GM18502 (cell line): ENCODE measurements around the gene POLR2A.
"Not testable (repeated sequence)": the region's sequence is repeated elsewhere in the genome, so short reads cannot be mapped to it uniquely, and the experiment has no call there.

Experiments
- ATAC-seq: cut with Tn5 transposase; IDR thresholded peaks from one replicate; pipeline ENCODE4 v1.9.1; 2021; ENCODE audit warnings: mild to moderate bottlenecking; ENCODE audit not compliant: unreplicated experiment, poor library complexity

POLR2A gene

GRCh38 chr17:7477392-7478275 is 6.5 kb upstream of the POLR2A start:
- ATAC-seq, result no peak

GRCh38 chr17:7478276-7479212 is 5.6 kb upstream of the POLR2A start:
- no peak for ATAC-seq

GRCh38 chr17:7479213-7480088 is 4.7 kb upstream of the POLR2A start, which contains the start of gene ZBTB4:
ZBTB4 (minus strand) TSS chr17:7479631; CDS start chr17:7466801, 12,830 bp downstream.
- no peak for ATAC-seq

GRCh38 chr17:7480089-7480384 is 4.1 kb upstream of the POLR2A start:
- ATAC-seq, result no peak

- ATAC-seq, result not testable (repeated sequence)
These were observed 2.9 kb upstream of the POLR2A start, which contains the start of gene SLC35G6 for GRCh38 chr17:7481275-7481674. SLC35G6 (plus strand) TSS chr17:7481446; CDS start chr17:7481517, 71 bp downstream.

- not testable (repeated sequence) for ATAC-seq
These were observed 2.1 kb upstream of the POLR2A start for GRCh38 chr17:7481842-7482741.

GRCh38 chr17:7482742-7483088 is 1.5 kb upstream of the POLR2A start:
- ATAC-seq, result not testable (repeated sequence)

GRCh38 chr17:7483255-7484066 is 705 bp upstream of the POLR2A start:
- peak; percentile 36 for ATAC-seq

- ATAC-seq, result no peak
These were observed 782 bp downstream of the POLR2A start for GRCh38 chr17:7484919-7485377.

GRCh38 chr17:7486181-7486580 is 2.0 kb downstream of the POLR2A start:
- ATAC-seq, result no peak

- ATAC-seq, result no peak
These were observed 6.0 kb downstream of the POLR2A start for GRCh38 chr17:7490144-7490543.

GRCh38 chr17:7491583-7491982 is 7.4 kb downstream of the POLR2A start:
- no peak for ATAC-seq

- no peak for ATAC-seq
These were observed 9.8 kb downstream of the POLR2A start for GRCh38 chr17:7493941-7494340.

GRCh38 chr17:7495906-7496434 is 11.8 kb downstream of the POLR2A start:
- no peak for ATAC-seq

- ATAC-seq, result no peak
These were observed 12.5 kb downstream of the POLR2A start for GRCh38 chr17:7496470-7497183.

GRCh38 chr17:7497228-7497627 is 13.1 kb downstream of the POLR2A start:
- ATAC-seq, result no peak

GRCh38 chr17:7497636-7498035 is 13.5 kb downstream of the POLR2A start:
- ATAC-seq, result no peak
